C4-2B (cell line): ENCODE measurements around the gene TAB2.

ENCODE experiments used
- H3K27ac ChIP-seq: fragments of 450-650 bp; 2 replicates; pipeline ENCODE4 v1.5.1; 2017
- ZFX ChIP-seq: fragments of 450-650 bp; IDR thresholded peaks from 2 replicates; pipeline ENCODE4 v1.6.1; 2017
- TF ChIP-seq, protein P1 (sequence below): fragments of 450-650 bp; conservative IDR thresholded peaks from 2 replicates; pipeline ENCODE4 v1.5.1; 2017; ENCODE audit warnings: mild to moderate bottlenecking

Gene TAB2

DNA sequence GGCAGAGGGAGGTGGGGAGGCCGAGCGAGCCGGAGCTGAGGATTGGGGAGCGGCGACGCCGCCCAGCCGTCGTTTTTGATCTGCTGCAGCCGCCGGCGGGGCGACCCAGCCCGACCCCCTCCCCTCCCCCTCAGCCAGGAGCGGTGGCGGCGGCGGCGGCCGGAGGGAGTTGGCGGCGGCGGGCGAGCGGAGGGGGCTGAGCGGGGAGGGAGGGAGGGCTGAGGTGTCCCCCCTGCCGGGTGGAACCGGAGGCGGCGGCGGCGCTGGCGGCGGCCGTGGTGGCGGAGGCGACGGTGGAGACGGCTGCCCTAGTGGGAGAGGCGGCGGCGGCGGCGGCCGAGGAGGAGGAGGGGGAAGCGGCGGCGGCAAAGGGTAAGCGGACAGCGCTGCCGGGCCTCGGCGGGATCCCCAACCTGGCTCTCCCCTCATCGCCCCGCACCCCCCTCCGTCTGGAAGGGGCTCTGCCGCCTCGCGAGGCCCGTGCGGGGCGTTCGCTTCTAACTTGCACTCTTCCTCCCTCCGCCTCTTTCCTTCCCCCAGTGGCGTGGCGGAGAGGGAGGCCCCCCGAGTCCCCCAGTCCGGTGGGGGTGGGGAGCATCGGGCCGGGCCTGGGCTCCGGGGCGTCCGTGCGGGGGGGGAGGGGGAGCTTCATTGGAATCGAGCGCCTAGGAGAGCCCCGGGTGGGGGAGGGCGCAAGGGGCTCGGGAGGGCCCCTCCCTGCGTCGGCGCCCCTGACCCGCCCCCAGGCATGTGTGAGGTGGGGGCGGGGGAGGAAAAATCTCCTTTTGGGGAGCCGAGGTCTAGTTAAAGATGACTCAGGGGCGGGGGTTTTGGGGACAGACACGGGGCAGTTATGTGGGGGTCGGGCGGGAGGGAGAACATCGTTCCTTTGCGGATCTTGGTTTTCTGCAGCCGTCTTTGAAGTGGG is at the start of gene TAB2:
Gene TAB2, plus strand, starts transcription at position 69 of the 928 bp plus-strand sequence. CDS start 52,286 bp downstream, outside the sequence.
- no peak for TF ChIP-seq ZFX
- TF ChIP-seq, protein P1, sequence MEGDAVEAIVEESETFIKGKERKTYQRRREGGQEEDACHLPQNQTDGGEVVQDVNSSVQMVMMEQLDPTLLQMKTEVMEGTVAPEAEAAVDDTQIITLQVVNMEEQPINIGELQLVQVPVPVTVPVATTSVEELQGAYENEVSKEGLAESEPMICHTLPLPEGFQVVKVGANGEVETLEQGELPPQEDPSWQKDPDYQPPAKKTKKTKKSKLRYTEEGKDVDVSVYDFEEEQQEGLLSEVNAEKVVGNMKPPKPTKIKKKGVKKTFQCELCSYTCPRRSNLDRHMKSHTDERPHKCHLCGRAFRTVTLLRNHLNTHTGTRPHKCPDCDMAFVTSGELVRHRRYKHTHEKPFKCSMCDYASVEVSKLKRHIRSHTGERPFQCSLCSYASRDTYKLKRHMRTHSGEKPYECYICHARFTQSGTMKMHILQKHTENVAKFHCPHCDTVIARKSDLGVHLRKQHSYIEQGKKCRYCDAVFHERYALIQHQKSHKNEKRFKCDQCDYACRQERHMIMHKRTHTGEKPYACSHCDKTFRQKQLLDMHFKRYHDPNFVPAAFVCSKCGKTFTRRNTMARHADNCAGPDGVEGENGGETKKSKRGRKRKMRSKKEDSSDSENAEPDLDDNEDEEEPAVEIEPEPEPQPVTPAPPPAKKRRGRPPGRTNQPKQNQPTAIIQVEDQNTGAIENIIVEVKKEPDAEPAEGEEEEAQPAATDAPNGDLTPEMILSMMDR = no peak
- H3K27ac ChIP-seq = peak within 1 kb of the TSS; percentile 84

- H3K27ac ChIP-seq = no peak overlapping the region
- TF ChIP-seq, protein P1 = no peak
- no peak for TF ChIP-seq ZFX
These were observed 49.4 kb upstream of the TAB2 start for GRCh38 chr6:149268146-149268545.

DNA sequence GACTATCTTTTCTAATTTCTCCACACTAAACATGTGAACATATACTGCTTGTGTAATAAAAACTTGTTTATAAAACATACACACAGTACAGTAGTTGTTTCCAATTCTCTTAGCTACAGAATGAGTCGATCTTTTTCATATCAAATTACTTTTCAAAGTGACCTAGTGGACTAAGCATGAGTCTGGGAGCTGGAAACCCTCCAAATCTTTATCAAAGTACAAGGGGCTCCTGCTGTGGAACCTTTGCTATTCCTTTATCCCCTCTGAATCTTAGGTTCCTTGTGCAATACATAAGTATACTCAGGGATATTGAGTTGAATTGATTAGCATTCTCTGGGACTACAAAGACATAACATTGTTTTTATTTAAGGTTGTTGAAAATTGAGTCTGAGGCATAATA is 48.7 kb upstream of the TAB2 start:
- no peak for TF ChIP-seq ZFX
- TF ChIP-seq, protein P1 = no peak
- no peak overlapping the region for H3K27ac ChIP-seq

DNA sequence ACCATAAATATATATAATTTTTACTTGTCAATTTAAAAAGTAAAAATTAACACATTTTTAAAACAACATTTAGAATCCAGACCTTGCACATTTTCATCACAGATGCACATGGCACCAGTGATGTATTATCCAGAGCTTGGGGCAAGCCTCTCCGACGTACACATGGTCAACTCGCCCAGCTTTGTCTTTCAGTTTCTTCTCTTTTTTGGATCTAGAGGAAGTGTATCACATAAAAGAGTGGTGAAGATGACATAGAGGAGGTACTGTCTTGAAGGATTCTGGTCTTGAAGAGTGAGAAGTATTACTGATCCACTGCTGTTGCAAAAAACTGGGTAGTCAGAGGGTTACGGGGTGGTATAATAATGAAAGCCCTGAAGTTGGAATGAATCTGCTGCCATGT is 46.9 kb upstream of the TAB2 start:
- no peak overlapping the region for H3K27ac ChIP-seq

DNA sequence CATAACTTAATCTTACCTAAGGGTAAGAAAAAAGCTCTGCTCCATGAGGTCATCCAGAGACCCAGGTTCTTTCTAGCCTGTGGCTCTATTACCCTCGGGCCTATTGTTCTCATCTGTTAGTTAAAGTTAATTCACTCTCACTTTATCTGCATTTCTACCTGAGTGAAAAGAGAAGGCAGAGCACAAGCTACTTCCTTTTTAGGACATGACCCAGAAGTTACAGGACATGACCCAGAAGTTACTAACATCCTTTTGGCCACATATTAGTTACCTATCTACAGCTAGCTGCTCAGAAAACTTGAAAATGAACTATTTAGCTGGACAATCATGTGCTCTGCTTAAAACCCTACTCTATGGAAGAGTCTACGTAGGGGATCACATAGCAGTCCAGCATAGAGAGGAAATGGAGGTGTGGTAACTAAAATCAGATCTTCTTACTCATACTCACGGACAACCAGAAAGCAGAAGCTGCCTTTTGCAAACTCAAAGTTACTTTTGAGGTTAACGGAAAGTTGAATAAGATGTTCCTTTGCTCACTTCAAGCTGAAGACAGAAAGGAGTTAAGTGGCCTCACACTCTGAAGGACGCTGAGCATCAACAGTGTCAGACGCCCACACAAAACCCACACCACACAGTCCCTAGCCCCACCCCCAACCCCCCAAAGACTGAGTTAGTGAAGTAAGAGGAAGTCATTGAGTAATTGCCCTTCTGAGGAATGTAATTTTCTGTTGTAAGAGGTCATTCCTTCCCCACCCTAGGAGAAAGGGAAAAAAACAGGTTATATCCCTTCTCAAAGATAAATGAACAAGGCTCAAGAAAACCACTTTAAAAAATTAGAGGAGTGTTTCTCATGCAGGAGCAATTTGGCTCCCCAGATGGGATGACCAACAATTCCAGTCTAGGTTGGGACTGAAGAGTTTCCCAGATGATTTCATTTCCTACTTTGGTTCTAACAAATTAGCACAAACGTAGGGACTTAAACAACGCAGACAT is 45.9 kb upstream of the TAB2 start:
- TF ChIP-seq ZFX = no peak
- TF ChIP-seq, protein P1 = no peak
- H3K27ac ChIP-seq = no peak overlapping the region

More for the DNA sequence above, 46.9 kb upstream of the TAB2 start:
- TF ChIP-seq ZFX = no peak
- TF ChIP-seq, protein P1 = no peak

GRCh38 chr6:149273318-149273717 is 44.2 kb upstream of the TAB2 start:
- TF ChIP-seq, protein P1 = no peak
- TF ChIP-seq ZFX = no peak
- no peak overlapping the region for H3K27ac ChIP-seq

DNA sequence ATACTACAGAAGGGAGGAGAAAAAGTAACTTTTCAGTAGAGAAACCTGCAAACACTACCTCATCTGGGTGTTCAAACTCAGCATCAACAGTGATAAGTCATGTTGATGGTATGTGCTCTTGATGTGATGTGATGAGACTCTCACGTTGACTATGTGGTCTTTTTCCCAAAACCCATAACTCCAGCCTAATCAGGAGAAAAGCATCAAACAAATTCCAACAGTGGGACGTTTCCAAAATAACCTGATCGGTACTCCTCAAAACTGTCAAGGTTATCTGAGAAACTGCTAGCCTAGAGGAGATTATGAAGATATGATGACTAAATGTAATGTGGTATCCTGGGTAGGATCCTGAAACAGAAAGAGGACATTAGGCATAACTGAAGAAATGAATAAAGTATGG is 41.9 kb upstream of the TAB2 start:
- H3K27ac ChIP-seq = no peak overlapping the region
- TF ChIP-seq, protein P1 = no peak
- TF ChIP-seq ZFX = no peak
